SK-N-MC (cell line): Measurements from ENCODE around the gene SLC6A19.

ENCODE experiments used
- EZH2 ChIP-seq: fragments of 200-600 bp; sonication (generic); IDR thresholded peaks from one replicate; pipeline ENCODE4 v1.6.1; 2017; ENCODE audit warnings: antibody characterized with exemption
- POLR2AphosphoS5 ChIP-seq: IDR thresholded peaks from 2 replicates; pipeline ENCODE4 v1.6.1; 2012; ENCODE audit warnings: mild to moderate bottlenecking, low read depth, low read length, borderline replicate concordance

DNA sequence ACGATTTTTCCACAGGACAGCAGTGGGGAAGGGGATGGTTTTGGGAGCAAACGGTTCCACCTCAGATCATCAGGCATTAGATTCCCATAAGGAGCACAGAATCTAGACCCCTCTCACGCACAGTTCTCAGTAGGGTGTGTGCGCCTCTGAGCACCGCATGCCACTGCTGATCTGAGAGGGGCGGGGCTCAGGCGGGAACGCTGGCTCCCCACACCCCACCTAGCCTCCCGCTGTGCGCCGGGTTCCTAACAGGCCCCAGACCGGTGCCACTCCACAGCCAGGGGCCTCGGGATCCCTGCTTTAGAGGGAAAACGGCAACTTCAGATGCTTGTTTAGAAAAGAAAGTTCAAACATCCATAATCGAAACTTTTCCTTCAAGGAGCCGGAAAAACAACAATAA lies 73.1 kb downstream of the SLC6A19 start:
- no peak for TF ChIP-seq EZH2
- no peak for TF ChIP-seq POLR2AphosphoS5
